HepG2 (cell line): ENCODE data around the gene TRAPPC12. TPM values are rescaled to one million over a fixed set of nuclear protein-coding genes. Genes with fewer than 3 reads are reported as not detected.

Experiments
- ATAC-seq: fragments of 200-7000 bp; cut with Tn5 transposase; 3 replicates; pipeline ENCODE4 v1.9.1; 2020; ENCODE audit warnings: mild to moderate bottlenecking, moderate library complexity
- BruUV-seq: library from RNA; stranded (reverse); fragments of 400-500 nt; replicated peaks from 2 replicates; lab custom pipeline; 2021; lab: Mats Ljungman, UMichigan
- CTCF ChIA-PET: fragments of 300-600 bp; formaldehyde crosslinking; extraction: SDS; loops from one replicate; lab custom pipeline; 2021; ENCODE audit warnings: low total read pairs, inconsistent platforms, low intra/inter-chr PET ratio; lab: Yijun Ruan, JAX
- POLR2A ChIA-PET: fragments of 350-600 bp; sonication (Branson Sonifier 250); formaldehyde crosslinking; loops from one replicate; lab custom pipeline; 2020; ENCODE audit warnings: antibody characterized with exemption, inconsistent platforms; lab: Yijun Ruan, JAX
- DNase-seq: peaks from one replicate; pipeline ENCODE4 v3.0.0-alpha.2; 2015; ENCODE audit warnings: low spot score
- FAIRE-seq: peaks from 3 replicates; lab custom pipeline; 2011; peaks lifted over from hg19 to GRCh38; lab: Jason Lieb, UNC
- H2AFZ ChIP-seq: one replicate; pipeline ENCODE4 v1.6.1; 2011; ENCODE audit warnings: low read length, inconsistent platforms
- H3K27ac ChIP-seq: fragments of 300-600 bp; 3 replicates; pipeline ENCODE4 v1.8.0; 2011; ENCODE audit warnings: mixed run types, mild to moderate bottlenecking, mixed read lengths, low read length, inconsistent platforms; ENCODE audit not compliant: insufficient read depth; ENCODE audit errors: extremely low read length
- H3K27me3 ChIP-seq, 2 experiments: fragments of 200-600 bp in 1 of 2; 2 replicates in 1 of 2; 3 replicates in 1 of 2; pipeline versions ENCODE4 v1.6.0 to v1.8.0; 2011; ENCODE audit warnings: low read length in 2 of 2, mild to moderate bottlenecking in 2 of 2, moderate library complexity in 2 of 2, inconsistent platforms in 1 of 2; ENCODE audit not compliant: insufficient read depth in 2 of 2, control insufficient read depth in 1 of 2
- H3K36me3 ChIP-seq, 2 experiments: fragments of 200-600 bp in 1 of 2; replicated peaks in 1 of 2; 2 replicates in 1 of 2; 3 replicates in 1 of 2; pipeline versions ENCODE4 v1.5.1 to v1.8.0; 2011; ENCODE audit warnings: low read length in 2 of 2, inconsistent platforms in 1 of 2; ENCODE audit not compliant: insufficient read depth in 2 of 2, control insufficient read depth in 1 of 2
- H3K4me1 ChIP-seq: 2 replicates; pipeline ENCODE4 v1.5.1; 2012; ENCODE audit warnings: low read length, inconsistent platforms; ENCODE audit not compliant: insufficient read depth
- H3K4me2 ChIP-seq: 2 replicates; pipeline ENCODE4 v1.6.0; 2011; ENCODE audit warnings: low read depth, low read length, inconsistent platforms
- H3K4me3 ChIP-seq, 3 experiments: fragments of 200-600 bp in 1 of 3; sonication (generic), shearing (Covaris generic) in 1 of 3; replicated peaks in 1 of 3; 2 replicates each; pipeline ENCODE4 v1.5.1; 2011 to 2016; ENCODE audit warnings: low read length in 3 of 3, inconsistent platforms in 2 of 3, low read depth in 2 of 3, mild to moderate bottlenecking in 2 of 3, control low read depth in 1 of 3, mixed read lengths in 1 of 3; ENCODE audit not compliant: insufficient read depth in 1 of 3
- H3K79me2 ChIP-seq: one replicate; pipeline ENCODE4 v1.6.1; 2011; ENCODE audit warnings: low read length, inconsistent platforms; ENCODE audit not compliant: insufficient read depth
- H3K9ac ChIP-seq: 2 replicates; pipeline ENCODE4 v1.6.0; 2011; ENCODE audit warnings: mild to moderate bottlenecking, low read depth, low read length, inconsistent platforms; ENCODE audit not compliant: insufficient read depth
- H3K9me3 ChIP-seq: 2 replicates; pipeline ENCODE4 v1.5.1; 2012; ENCODE audit warnings: mild to moderate bottlenecking, low read length
- H4K20me1 ChIP-seq: 2 replicates; pipeline ENCODE4 v1.6.0; 2011; ENCODE audit warnings: inconsistent platforms, mild to moderate bottlenecking, low read length, moderate library complexity; ENCODE audit not compliant: insufficient read depth
- BORCS8-MEF2B ChIP-seq: sonication (generic); formaldehyde crosslinking; IDR thresholded peaks from 2 replicates; pipeline ENCODE4 v1.8.0; 2022; ENCODE audit warnings: mild to moderate bottlenecking, missing genetic modification reagents
- KDM5B ChIP-seq: sonication (generic); formaldehyde crosslinking; IDR thresholded peaks from 2 replicates; pipeline ENCODE4 v1.4.0; 2020; ENCODE audit warnings: missing genetic modification reagents, mild to moderate bottlenecking, borderline replicate concordance
- KLF16 ChIP-seq, 2 experiments: sonication (generic) in 1 of 2; formaldehyde crosslinking in 1 of 2; IDR thresholded peaks; 2 replicates each; pipeline versions ENCODE4 v1.6.1 to v1.8.0; 2016 to 2023; ENCODE audit warnings: missing genetic modification reagents in 2 of 2, missing compliant biosample characterization in 1 of 2
- NR2F6 ChIP-seq, 2 experiments: IDR thresholded peaks; 2 replicates each; pipeline ENCODE4 v1.6.1; 2016; ENCODE audit warnings: antibody characterized with exemption in 1 of 2, mild to moderate bottlenecking in 1 of 2
- PHF8 ChIP-seq: sonication (generic); formaldehyde crosslinking; IDR thresholded peaks from 2 replicates; pipeline ENCODE4 v1.5.0; 2020; ENCODE audit warnings: missing genetic modification reagents
- PTBP1 ChIP-seq: fragments of 200-400 bp; formaldehyde crosslinking; IDR thresholded peaks from 2 replicates; pipeline ENCODE4 v1.6.1; 2018; ENCODE audit warnings: low read length, low read depth; ENCODE audit not compliant: poor library complexity, severe bottlenecking
- RARA ChIP-seq: IDR thresholded peaks from 2 replicates; pipeline ENCODE4 v1.6.1; 2016; ENCODE audit warnings: missing genetic modification reagents, missing compliant biosample characterization
- SMC3 ChIP-seq: IDR thresholded peaks from 2 replicates; pipeline ENCODE4 v1.6.1; 2011; ENCODE audit warnings: low read length, improper control_type of control experiment
- ZNF616 ChIP-seq: sonication (generic); formaldehyde crosslinking; IDR thresholded peaks from 2 replicates; pipeline ENCODE4 v1.5.0; 2020; ENCODE audit warnings: low read depth, mild to moderate bottlenecking, missing genetic modification reagents
- ZNF878 ChIP-seq: sonication (generic); formaldehyde crosslinking; IDR thresholded peaks from 2 replicates; pipeline ENCODE4 v1.8.1; 2023; ENCODE audit warnings: mild to moderate bottlenecking, missing genetic modification reagents, moderate library complexity
- WGBS: methylation state at CpG from one replicate; pipeline ENCODE4 v1.1.6; 2017; ENCODE audit warnings: low lambda C conversion rate; 5-methylcytosine and 5-hydroxymethylcytosine counted together
- in situ Hi-C: cut with HindIII; loops from 2 replicates; pipeline ENCODE4 v1.10.0; 2017; ENCODE audit warnings: low pct_unique_long_range_greater_than_20kb; ENCODE audit not compliant: extremely low pct_ligation_motif_present
- intact Hi-C: fragments of 100-400 bp; cut with micrococcal nuclease; formaldehyde crosslinking; loops from one replicate; pipeline ENCODE4 v1.10.0; 2022; ENCODE audit not compliant: unreplicated experiment
- polyA plus RNA-seq, 8 experiments: library from polyadenylated mRNA; depleted of rRNA in 3 of 8; stranded (reverse) in 7 of 8; unstranded in 1 of 8; fragments of >200 nt; fragmentation: Illumina TruSeq in 4 of 8; extraction: Trizol in 4 of 8; gene quantifications; 2 replicates each; pipeline versions ENCODE4 v1.2.1 to v1.2.3, GENCODE V29; 2011 to 2016; ENCODE audit warnings: low read depth in 4 of 8, missing spikeins in 1 of 8, mixed read lengths in 1 of 8; ENCODE audit not compliant: insufficient read depth in 1 of 8
- total RNA-seq, 5 experiments: library from RNA; depleted of rRNA; stranded (reverse); fragments of >200 nt; fragmentation: Illumina TruSeq; extraction: Trizol; gene quantifications; 2 replicates each; pipeline ENCODE4 v1.2.3, GENCODE V29; 2016; ENCODE audit warnings: low read depth in 1 of 5
- TF ChIP-seq, protein P1 (sequence below): IDR thresholded peaks from 2 replicates; pipeline ENCODE4 v1.6.1; 2016; ENCODE audit warnings: missing compliant biosample characterization, missing genetic modification reagents, borderline replicate concordance

TRAPPC12 gene
- total and polyA plus RNA-seq, 2 of the 13 experiments (the other 11 are each of a cell fraction or from before 2014, with no cell fraction given), result 46.4 to 97.7 TPM

DNA sequence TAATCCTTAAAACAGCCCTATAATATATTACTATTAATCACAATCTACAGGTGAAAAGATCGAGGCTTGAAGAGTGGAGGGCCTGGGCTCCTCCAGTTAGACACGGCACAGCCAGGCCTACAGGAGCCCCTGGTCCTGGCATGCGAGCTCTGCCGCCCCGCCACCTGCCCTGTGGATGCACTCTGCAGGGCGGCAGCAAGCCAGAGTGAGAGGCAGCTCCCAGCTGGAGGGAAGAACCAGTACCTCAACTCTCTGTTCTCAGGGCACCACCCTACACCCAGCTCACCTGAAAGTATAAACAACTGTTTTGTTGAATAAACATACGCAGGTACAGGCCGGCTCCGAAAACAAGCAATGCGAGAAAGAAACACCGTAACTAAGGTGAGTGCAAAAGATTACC lies 36.5 kb upstream of the TRAPPC12 start:
- WGBS, result 99% methylated on average over 11 of the region's 11 CpGs
- Histone ChIP-seq H3K9me3 (no peaks in the 10 kb centered on the region), H3K4me3 (no peak overlapping the region), H3K9ac (no peak overlapping the region), H2AFZ (no peak overlapping the region), H4K20me1 (no peaks in the 10 kb centered on the region), H3K4me1 (no peaks in the 10 kb centered on the region), H3K27me3 (no peaks in the 10 kb centered on the region), H3K27ac (no peak overlapping the region), H3K4me2 (no peak overlapping the region), H3K36me3 (peaks cover 12 to 37% of the 10 kb centered on the region in 2 experiments), H3K79me2 (no peaks in the 10 kb centered on the region)
- DNase-seq (no peak), FAIRE-seq (no peak), ATAC-seq (no peak)
- ChIA-PET POLR2A (no interaction called here), CTCF (no interaction called here)
- TF ChIP-seq, protein P1, sequence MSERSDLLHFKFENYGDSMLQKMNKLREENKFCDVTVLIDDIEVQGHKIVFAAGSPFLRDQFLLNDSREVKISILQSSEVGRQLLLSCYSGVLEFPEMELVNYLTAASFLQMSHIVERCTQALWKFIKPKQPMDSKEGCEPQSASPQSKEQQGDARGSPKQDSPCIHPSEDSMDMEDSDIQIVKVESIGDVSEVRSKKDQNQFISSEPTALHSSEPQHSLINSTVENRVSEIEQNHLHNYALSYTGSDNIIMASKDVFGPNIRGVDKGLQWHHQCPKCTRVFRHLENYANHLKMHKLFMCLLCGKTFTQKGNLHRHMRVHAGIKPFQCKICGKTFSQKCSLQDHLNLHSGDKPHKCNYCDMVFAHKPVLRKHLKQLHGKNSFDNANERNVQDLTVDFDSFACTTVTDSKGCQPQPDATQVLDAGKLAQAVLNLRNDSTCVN, result no peak
- no peak for TF ChIP-seq KLF16 (CRISPR knock-in tag; IDR thresholded peaks at IDR 0.05)
- TF ChIP-seq NR2F6 (IDR thresholded peaks at IDR 0.05), result no peak
- no peak for TF ChIP-seq NR2F6 (CRISPR knock-in tag; IDR thresholded peaks at IDR 0.05)
- TF ChIP-seq PHF8 (CRISPR knock-in tag), result no peak
- no peak for TF ChIP-seq ZNF878
- no peak for TF ChIP-seq PTBP1
- TF ChIP-seq SMC3, result no peak
- no peak for TF ChIP-seq BORCS8-MEF2B (CRISPR knock-in tag)
- TF ChIP-seq RARA (CRISPR knock-in tag), result no peak
- no peak for TF ChIP-seq ZNF616 (CRISPR knock-in tag)
- no peak for TF ChIP-seq KDM5B
- in situ Hi-C loops (no loop called here), intact Hi-C loops (no loop called here)
- no TSS peak for BruUV-seq
